Calu3 (cell line): Measurements from ENCODE around the gene TOR3A. TPM values are rescaled to one million over a fixed set of nuclear protein-coding genes. Genes with fewer than 3 reads are reported as not detected.

ENCODE experiments used
- BruUV-seq: library from RNA; stranded (reverse); fragments of 400-500 nt; replicated peaks from 2 replicates; lab custom pipeline; 2021; lab: Mats Ljungman, UMichigan
- CTCF ChIA-PET: fragments of 300-600 bp; sonication (Branson Sonifier 250); formaldehyde crosslinking; loops from one replicate; lab custom pipeline; 2022; ENCODE audit warnings: antibody characterized with exemption; lab: Charles Lee
- DNase-seq: peaks from one replicate; pipeline ENCODE4 v3.0.0; 2022
- H3K27ac Mint-ChIP-seq: one replicate; pipeline ENCODE4 v1.8.0; 2022; ENCODE audit warnings: mixed read lengths; ENCODE audit not compliant: unreplicated experiment
- H3K27me3 Mint-ChIP-seq: one replicate; pipeline ENCODE4 v1.8.0; 2022; ENCODE audit warnings: mixed read lengths; ENCODE audit not compliant: unreplicated experiment
- H3K36me3 Mint-ChIP-seq: one replicate; pipeline ENCODE4 v1.8.0; 2022; ENCODE audit warnings: mild to moderate bottlenecking, moderate library complexity, mixed read lengths; ENCODE audit not compliant: insufficient read depth, unreplicated experiment
- H3K4me1 Mint-ChIP-seq: one replicate; pipeline ENCODE4 v1.8.0; 2022; ENCODE audit warnings: mild to moderate bottlenecking, low read depth, mixed read lengths; ENCODE audit not compliant: unreplicated experiment
- H3K4me3 Mint-ChIP-seq: one replicate; pipeline ENCODE4 v1.8.0; 2022; ENCODE audit warnings: mild to moderate bottlenecking, low read depth, moderate library complexity, mixed read lengths; ENCODE audit not compliant: unreplicated experiment
- H3K9me3 Mint-ChIP-seq: one replicate; pipeline ENCODE4 v1.8.0; 2022; ENCODE audit warnings: low read depth, mixed read lengths; ENCODE audit not compliant: unreplicated experiment
- intact Hi-C: fragments of 100-400 bp; cut with micrococcal nuclease; formaldehyde crosslinking; loops from one replicate; pipeline ENCODE4 v1.10.0; 2022; ENCODE audit not compliant: unreplicated experiment
- total RNA-seq: library from RNA; stranded (reverse); gene quantifications from 2 replicates; pipeline ENCODE4 v1.2.3, GENCODE V29; 2022
- TF ChIP-seq, protein P1 (sequence below): fragments of 200-600 bp; IDR thresholded peaks from one replicate; pipeline ENCODE4 v1.8.0; 2022; ENCODE audit warnings: antibody characterized with exemption; ENCODE audit not compliant: unreplicated experiment

TOR3A gene
- total RNA-seq, 1 experiment from 2014 or later: 38.8 TPM

GRCh38 chr1:179043266-179043665 lies 38.6 kb upstream of the TOR3A start:
- CTCF ChIA-PET: no interaction called here
- no peak overlapping the region for H3K4me3 Mint-ChIP-seq
- no peaks in the 10 kb centered on the region for H3K27me3 Mint-ChIP-seq
- TF ChIP-seq, protein P1, sequence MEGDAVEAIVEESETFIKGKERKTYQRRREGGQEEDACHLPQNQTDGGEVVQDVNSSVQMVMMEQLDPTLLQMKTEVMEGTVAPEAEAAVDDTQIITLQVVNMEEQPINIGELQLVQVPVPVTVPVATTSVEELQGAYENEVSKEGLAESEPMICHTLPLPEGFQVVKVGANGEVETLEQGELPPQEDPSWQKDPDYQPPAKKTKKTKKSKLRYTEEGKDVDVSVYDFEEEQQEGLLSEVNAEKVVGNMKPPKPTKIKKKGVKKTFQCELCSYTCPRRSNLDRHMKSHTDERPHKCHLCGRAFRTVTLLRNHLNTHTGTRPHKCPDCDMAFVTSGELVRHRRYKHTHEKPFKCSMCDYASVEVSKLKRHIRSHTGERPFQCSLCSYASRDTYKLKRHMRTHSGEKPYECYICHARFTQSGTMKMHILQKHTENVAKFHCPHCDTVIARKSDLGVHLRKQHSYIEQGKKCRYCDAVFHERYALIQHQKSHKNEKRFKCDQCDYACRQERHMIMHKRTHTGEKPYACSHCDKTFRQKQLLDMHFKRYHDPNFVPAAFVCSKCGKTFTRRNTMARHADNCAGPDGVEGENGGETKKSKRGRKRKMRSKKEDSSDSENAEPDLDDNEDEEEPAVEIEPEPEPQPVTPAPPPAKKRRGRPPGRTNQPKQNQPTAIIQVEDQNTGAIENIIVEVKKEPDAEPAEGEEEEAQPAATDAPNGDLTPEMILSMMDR: no peak
- H3K36me3 Mint-ChIP-seq: no peaks in the 10 kb centered on the region
- peaks cover 16% of the 10 kb centered on the region for H3K4me1 Mint-ChIP-seq
- no peak for DNase-seq
- H3K27ac Mint-ChIP-seq: no peak overlapping the region
- no TSS peak for BruUV-seq
- intact Hi-C loops: no loop called here
- H3K9me3 Mint-ChIP-seq: no peaks in the 10 kb centered on the region

DNA sequence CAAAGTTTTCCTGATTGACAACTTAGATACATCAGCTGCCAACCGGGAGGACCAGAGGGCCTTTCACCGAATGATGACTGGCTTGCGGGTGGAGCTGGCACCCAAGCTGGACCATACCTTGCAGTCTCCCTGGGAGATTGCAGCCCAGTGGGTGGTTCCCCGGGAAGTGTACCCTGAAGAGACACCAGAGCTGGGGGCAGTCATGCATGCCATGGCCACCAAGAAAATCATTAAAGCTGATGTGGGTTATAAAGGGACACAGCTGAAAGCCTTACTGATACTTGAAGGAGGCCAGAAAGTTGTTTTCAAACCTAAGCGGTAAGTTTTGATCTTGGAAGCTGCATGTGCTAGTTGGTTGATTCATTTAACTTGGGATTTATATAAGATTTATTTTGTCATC lies 38.0 kb upstream of the TOR3A start:
- H3K4me3 Mint-ChIP-seq: no peak overlapping the region
- no peak overlapping the region for H3K27ac Mint-ChIP-seq
- no peaks in the 10 kb centered on the region for H3K36me3 Mint-ChIP-seq
- DNase-seq: no peak
- CTCF ChIA-PET: no interaction called here
- H3K9me3 Mint-ChIP-seq: no peaks in the 10 kb centered on the region
- peaks cover 10% of the 10 kb centered on the region for H3K4me1 Mint-ChIP-seq
- intact Hi-C loops: no loop called here
- TF ChIP-seq, protein P1: no peak
- no peaks in the 10 kb centered on the region for H3K27me3 Mint-ChIP-seq
- BruUV-seq: no TSS peak

- no TSS peak for BruUV-seq
Measured at GRCh38 chr1:179046808-179047635, 34.8 kb upstream of the TOR3A start.

DNA sequence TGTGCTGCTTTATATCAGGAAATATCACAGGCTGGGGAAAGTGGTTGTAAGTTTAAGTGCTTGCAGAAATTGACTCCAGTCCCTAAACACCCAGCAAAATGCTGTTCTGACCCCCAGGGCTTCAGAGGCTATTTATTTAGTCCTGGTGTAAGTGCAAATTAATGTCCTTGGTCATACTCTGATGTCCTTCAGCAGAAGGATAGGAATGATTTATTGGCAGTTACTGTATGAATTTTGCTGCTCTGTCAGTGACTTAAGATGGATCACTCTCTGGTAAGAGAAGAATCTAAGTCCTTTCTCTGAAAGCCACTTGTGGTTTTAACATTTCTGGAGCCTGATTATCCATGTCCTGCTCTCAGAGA lies 34.3 kb upstream of the TOR3A start:
- TF ChIP-seq, protein P1: no peak
- no peak for DNase-seq
- H3K27me3 Mint-ChIP-seq: no peaks in the 10 kb centered on the region
- peaks cover 9% of the 10 kb centered on the region for H3K4me1 Mint-ChIP-seq
- CTCF ChIA-PET: no interaction called here
- H3K9me3 Mint-ChIP-seq: no peaks in the 10 kb centered on the region
- H3K36me3 Mint-ChIP-seq: no peaks in the 10 kb centered on the region
- no peak overlapping the region for H3K27ac Mint-ChIP-seq
- no peak overlapping the region for H3K4me3 Mint-ChIP-seq
- intact Hi-C loops: no loop called here
- BruUV-seq: no TSS peak

More at GRCh38 chr1:179046808-179047635, 34.8 kb upstream of the TOR3A start:
- Mint-ChIP-seq H3K27ac (no peak overlapping the region), H3K9me3 (no peaks in the 10 kb centered on the region), H3K27me3 (no peaks in the 10 kb centered on the region), H3K4me3 (no peak overlapping the region), H3K4me1 (peaks cover 9% of the 10 kb centered on the region), H3K36me3 (no peaks in the 10 kb centered on the region)
- DNase-seq: no peak
- intact Hi-C loops: no loop called here
- CTCF ChIA-PET: no interaction called here
- TF ChIP-seq, protein P1: no peak
